ENCODE measurements around the gene KIAA0408.

KIAA0408 gene

GRCh38 chr6:127459231-127459641, at the start of gene KIAA0408:
Gene KIAA0408 (minus strand): TSS chr6:127459389. CDS start chr6:127453981, 5,408 bp downstream.
- no peak for DNase-seq (ENCODE audit: low read depth)

- DNase-seq (ENCODE audit: low read depth): no peak
Observed at GRCh38 chr6:127506894-127507293, 47.7 kb upstream of the KIAA0408 start.

DNA sequence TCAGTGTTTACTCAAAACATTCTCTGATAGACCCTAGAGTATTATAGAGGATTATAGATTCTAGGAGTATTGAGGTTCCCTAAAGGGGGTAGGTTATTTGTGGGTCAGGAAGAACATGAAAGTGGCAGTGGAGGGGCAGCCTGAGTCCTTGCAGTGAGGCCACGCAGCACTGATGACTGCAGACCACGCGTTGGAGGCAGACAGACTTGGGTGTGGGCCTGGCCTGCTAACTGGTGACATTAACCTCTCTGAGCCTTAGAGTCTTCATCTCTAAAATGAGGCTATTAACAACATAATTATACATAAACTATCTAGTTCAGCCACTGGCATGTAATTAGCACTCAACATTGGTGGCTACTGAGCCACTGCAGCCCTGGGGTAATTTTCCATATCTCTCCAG, 43.8 kb upstream of the KIAA0408 start:
- no peak for DNase-seq (ENCODE audit: low read depth)

DNA sequence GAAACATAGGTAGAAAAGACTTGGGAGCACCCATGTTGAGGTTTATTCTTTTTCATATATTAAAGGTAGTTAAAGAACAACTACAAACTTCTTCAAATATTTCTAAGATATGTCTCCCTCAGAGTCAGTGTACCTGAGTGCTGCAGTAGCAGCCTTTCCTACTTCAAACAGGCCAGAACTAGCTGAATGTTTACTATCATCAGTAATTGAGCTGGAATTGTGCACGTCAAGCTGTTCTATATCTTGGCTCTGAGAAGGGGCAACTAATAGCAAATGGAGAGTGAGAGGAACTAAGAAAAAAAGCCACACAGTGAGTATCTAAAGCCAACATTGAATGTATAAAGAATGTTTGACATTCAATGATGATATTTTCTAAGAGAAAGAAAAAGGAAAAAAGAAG, 38.2 kb upstream of the KIAA0408 start:
- DNase-seq (ENCODE audit: low read depth): no peak

GRCh38 chr6:127496471-127496870, 37.3 kb upstream of the KIAA0408 start:
- DNase-seq (ENCODE audit: low read depth): no peak

DNA sequence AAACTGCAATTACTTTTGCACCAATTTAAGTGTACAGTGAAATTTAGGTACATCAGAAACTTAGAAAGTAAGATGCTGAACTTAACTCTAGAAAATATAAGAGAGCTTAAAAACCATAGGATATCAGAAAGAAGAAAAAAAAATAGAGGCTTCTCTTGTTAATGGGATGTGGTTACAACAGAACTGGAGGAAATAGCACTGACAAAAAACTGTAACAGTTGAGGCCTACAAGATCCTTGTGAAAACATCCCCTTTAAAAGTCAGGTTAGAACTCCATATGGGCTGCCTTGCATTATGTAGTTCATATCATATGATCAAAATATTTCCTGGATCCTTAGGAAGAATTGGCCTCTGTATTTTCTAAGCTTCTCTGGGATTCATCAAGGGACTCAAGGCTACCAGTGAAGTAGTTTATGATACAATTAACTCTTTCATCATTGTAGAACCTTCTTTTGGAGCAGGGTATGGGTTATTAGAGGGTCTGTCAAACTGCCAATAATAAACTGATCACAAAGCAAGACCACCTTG, 35.1 kb upstream of the KIAA0408 start:
- DNase-seq (ENCODE audit: low read depth): no peak

- no peak for DNase-seq (ENCODE audit: low read depth)
Observed at GRCh38 chr6:127489248-127489647, 30.1 kb upstream of the KIAA0408 start.

GRCh38 chr6:127486934-127487333, 27.7 kb upstream of the KIAA0408 start:
- DNase-seq (ENCODE audit: low read depth): no peak

- DNase-seq (ENCODE audit: low read depth): no peak
Observed at GRCh38 chr6:127484212-127484863, 25.1 kb upstream of the KIAA0408 start.

DNA sequence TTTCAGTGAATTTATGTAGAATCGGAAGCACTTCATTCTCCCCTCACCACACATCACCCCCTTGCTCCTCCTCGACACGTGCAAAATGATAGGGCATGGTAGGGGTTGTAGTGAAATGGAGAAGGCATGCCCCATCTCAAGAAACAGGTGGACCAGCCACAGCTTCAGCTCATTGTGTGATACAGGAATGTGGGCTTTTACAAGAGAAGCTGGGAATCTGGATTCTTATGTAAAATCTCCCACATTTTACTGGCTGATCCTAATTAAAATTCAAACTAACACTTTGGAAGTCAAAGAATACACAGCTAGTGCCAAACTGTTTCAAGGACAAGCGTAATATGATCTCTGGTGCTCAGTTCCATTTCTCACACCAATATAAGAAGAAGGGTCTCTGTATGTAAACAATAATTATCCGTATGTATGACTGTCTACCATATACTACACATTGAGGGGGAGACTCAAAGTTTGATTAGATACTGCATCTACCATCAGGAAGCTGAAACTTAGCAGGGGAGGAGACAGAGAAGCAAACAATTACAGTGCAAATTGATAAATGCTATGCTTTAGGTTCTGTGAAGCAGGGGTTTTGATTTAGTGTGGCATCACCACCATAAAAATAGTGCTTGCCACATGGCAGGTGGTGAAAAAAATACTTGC, 24.3 kb upstream of the KIAA0408 start:
- DNase-seq (ENCODE audit: low read depth): no peak

- no peak for DNase-seq (ENCODE audit: low read depth)
Observed at GRCh38 chr6:127482325-127482724, 23.1 kb upstream of the KIAA0408 start.

DNA sequence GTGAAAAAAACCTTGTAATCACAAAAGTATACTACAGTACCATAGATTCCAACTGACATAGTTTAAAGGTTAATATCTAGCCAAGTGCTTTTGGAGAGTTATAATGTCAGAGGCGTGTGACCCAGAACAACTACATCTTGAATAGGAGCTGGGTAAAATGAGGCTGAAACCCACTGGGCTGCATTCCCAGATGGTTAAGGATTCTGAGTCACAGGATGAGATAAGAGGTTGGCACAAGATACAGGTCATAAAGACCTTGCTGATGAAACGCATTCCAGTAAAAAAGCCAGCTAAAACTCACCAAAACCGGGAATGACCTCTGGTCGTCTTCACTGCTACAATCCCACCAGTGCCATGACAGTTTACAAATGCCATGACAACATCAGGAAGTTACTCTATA, 22.4 kb upstream of the KIAA0408 start:
- no peak for DNase-seq (ENCODE audit: low read depth)

GRCh38 chr6:127481111-127481510, 21.9 kb upstream of the KIAA0408 start:
- DNase-seq (ENCODE audit: low read depth): no peak

GRCh38 chr6:127477658-127478057, 18.5 kb upstream of the KIAA0408 start:
- DNase-seq (ENCODE audit: low read depth): no peak

GRCh38 chr6:127475823-127476176, 16.6 kb upstream of the KIAA0408 start:
- no peak for DNase-seq (ENCODE audit: low read depth)

- no peak for DNase-seq (ENCODE audit: low read depth)
Observed at GRCh38 chr6:127475135-127475822, 16.1 kb upstream of the KIAA0408 start.

DNA sequence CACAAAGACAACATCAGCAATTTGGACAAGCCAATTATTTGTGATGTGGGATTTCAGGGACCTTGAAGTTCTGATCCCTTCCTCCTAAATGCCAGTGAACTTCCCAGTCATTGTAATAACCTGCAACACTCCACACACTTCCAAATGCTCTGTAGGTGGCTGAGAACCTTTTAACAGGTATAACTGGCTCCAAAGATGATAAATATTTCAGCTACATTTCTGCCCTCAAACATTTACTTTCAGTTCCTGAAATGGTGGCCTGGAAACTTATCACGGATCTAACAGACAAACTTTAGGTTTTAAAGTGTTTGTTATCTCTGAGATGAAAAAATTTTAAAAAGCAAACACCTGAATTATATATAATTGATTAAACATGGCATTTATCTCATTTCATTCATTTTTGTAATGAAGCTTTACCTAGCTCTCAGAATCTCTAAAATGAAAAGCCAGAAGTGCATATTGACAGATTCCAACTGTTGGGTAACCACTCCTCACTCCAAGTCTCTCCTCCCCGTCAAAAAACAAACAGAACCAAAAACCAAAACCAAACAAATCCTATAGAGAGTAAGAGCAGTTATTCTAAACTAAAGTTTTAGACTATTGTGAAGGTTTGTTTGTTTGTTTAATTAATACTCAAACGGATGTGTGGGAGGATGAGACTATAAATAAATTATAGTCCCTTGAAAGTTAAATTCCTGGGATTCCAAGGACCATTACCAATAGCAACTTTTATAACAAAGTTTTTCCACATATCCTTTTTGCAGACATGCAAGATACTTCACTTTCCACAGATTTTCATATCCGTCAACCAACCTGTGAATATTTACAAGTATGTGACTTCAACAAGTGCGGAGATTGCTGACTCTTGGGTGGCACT, 12.4 kb upstream of the KIAA0408 start:
- no peak for DNase-seq (ENCODE audit: low read depth)

GRCh38 chr6:127468936-127469335, 9.7 kb upstream of the KIAA0408 start:
- DNase-seq (ENCODE audit: low read depth): no peak

- no peak for DNase-seq (ENCODE audit: low read depth)
Observed at GRCh38 chr6:127466416-127466815, 7.2 kb upstream of the KIAA0408 start.

DNA sequence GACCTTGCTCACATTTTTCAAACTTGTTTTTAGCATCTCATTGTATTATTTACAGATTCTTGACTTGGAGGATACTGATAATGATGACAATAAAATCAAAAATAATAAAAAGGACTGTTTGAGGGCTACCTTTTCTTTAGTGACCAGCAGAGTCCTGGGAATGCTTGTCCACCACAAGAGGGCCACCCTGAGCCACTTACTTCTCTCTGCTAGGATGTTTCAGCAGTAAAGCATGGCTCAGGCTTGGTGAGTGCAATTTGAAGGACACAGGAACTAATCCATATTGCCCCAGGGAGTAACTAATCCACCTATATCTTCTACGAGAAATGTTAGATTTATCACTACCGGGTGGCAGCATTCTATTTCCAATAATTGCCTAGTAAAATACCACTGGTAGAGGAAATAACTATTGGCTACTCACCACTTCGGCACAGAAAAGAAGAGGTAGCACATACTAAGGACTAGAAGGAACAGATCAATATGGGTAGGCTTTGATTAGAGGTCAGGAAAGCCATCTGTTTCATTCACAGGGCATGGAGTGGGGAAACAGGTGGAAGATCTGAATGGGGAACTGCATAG, 5.8 kb upstream of the KIAA0408 start:
- DNase-seq (ENCODE audit: low read depth): peak; percentile 27

GRCh38 chr6:127464161-127464880, 5.1 kb upstream of the KIAA0408 start:
- DNase-seq (ENCODE audit: low read depth): no peak

Data from activated gamma-delta T cell treated with anti-CD3 and anti-CD28 coated beads, Interleukin-2, amount 50 U/mL, for 16 hours (primary cell).